HG02981 (cell line): Measurements from ENCODE around the gene EFCAB11.

Experiments used
- ATAC-seq: cut with Tn5 transposase; IDR thresholded peaks from one replicate; pipeline ENCODE4 v1.9.1; 2021; ENCODE audit warnings: mild to moderate bottlenecking, moderate library complexity; ENCODE audit not compliant: unreplicated experiment

The EFCAB11 gene

GRCh38 chr14:89957791-89958190 is 3.3 kb upstream of the EFCAB11 start:
- no peak for ATAC-seq

- ATAC-seq, result no peak
These were observed 2.8 kb upstream of the EFCAB11 start for GRCh38 chr14:89957376-89957775.

DNA sequence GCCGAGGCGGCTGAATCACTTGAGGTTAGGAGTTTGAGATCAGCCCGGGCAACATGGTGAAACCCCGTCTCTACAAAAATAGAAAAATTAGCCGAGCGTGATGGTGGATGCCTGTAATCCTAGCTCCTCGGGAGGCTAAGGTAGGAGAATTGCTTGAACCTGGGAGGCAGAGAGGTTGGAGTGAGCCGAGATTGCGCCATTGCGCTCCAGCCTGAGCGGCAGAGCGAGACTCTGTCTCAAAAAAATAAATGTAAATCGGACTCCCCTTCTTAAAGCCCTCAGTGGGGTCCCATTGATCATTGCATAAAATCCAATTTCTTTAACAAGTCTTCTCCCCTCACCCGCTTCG is 2.1 kb upstream of the EFCAB11 start:
- ATAC-seq, result no peak

GRCh38 chr14:89955745-89956660 is 1.5 kb upstream of the EFCAB11 start, which contains the start of gene TDP1:
Gene TDP1, plus strand, starts transcription at chr14:89955927. Its CDS starts 7,188 bp downstream, at chr14:89963115.
- ATAC-seq, result peak; percentile 53

DNA sequence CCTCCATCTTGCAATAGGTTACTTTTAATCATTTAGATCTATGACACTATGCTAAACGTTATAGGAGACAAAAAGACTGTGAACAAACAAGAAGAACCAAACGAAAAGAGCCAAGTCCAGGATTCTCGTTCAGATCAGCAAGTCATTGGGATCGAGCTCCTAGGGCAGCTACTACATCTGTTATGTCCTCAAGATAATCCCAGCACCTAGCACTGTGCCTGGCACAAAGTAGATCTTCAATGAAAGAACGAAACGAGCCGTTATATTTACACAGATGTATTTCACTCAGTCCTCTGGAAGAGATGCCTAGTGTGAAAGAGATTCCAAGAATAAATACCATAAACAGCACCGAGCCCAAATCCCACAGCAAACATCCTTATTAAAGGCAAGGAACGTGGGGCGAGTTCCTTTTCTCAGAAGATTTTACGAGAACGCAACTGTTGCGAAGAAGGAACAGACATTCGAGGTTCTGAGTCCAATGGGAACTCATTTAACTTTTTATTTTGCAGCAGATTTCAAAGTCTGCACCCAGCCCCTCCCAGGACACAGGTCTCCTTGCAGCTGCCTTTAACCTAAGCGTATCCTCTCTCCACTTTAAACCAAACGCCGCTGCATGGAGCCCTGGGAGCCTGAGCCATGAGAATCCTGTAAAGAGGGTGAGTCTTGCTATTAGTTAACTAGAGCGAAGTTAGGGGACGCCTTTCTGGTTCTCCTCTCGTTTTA is 653 bp upstream of the EFCAB11 start:
- ATAC-seq, result peak; percentile 10

DNA sequence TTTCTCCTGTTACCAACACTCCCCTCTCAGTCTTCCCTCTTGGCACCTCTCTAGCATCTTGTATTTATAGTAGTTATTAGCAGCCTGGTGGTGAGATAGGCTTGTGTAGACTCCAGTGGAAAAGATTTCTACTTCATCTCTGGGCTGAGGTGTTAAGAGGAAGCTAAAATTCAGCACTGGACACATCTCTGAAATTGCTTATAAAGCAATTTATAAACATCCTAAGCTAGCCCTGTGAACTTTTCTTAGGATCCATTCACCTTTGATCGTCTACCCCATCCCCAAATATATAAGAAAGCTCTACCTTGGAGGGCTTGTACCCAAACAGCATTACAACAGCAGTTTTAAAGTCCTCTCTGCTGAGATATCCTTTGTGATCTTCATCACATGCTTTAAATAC is 928 bp downstream of the EFCAB11 start:
- ATAC-seq, result no peak

DNA sequence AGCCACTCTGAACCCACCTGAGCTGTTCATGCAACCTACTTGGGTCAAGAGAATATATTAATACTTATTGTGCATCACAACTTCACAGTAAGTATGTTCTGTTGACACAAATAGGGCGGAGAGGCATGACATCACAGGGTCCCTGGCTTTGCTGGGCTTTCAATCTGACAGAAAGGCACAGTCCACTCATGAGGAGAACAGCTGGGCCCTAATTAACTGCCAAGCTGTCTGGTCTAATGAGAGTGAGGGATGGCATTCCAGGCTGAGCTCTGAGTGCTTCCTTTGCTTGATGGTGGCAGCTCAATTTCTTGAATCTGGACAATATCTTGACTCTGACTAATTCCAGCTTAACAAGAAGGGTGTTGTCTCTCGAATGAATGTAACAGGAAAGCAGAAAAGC is 2.0 kb downstream of the EFCAB11 start:
- ATAC-seq, result no peak

GRCh38 chr14:89947344-89947743 is 7.2 kb downstream of the EFCAB11 start:
- ATAC-seq, result no peak

DNA sequence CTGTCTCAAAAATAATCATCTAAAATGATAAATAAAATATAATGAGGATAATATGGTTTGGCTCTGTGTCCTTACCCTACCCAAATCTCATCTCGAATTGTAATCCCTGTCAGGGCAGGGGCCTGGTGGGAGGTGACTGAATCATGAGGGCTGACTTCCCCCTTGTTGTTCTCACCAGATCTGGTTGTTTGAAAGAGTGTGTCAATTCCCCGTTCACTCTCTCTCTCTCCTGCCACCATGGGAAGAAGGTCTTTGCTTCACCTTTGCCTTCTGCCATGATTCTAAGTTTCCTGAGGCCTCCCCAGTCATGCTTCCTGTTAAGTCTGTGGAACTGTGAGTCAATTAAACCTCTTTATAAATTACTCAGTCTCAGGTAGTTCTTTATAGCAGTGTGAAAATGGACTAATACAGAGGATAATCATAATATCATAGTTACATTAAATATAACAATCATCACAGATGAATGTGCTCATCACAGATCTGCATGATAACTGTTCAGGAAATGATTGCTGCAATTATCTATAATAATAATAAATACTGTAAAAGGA is 12.6 kb downstream of the EFCAB11 start:
- no peak for ATAC-seq

DNA sequence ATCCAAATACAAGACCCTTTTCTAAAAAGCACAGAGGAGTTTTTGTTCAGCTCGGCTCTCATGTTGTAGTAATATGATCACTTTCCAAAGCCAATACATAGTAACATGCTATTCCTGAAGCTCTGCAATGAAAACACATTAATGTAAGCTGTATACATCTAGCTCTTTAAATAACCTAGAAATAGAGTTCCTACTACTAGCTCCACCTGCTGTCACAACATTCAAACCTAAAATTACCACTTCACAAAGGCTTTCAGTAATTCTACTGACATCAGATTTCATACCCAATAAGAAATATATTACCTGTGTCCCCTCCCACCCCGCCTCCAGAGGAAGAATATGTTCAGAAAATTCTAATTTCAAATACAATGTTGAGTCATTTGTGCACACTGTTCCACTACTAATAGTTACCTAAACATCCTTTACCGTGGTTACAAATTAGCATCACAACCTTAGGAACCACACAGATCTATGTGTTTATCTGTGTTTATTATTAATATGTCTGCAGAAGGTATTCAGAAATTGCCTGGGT is 17.8 kb downstream of the EFCAB11 start:
- no peak for ATAC-seq

GRCh38 chr14:89933002-89933401 is 21.5 kb downstream of the EFCAB11 start:
- no peak for ATAC-seq

DNA sequence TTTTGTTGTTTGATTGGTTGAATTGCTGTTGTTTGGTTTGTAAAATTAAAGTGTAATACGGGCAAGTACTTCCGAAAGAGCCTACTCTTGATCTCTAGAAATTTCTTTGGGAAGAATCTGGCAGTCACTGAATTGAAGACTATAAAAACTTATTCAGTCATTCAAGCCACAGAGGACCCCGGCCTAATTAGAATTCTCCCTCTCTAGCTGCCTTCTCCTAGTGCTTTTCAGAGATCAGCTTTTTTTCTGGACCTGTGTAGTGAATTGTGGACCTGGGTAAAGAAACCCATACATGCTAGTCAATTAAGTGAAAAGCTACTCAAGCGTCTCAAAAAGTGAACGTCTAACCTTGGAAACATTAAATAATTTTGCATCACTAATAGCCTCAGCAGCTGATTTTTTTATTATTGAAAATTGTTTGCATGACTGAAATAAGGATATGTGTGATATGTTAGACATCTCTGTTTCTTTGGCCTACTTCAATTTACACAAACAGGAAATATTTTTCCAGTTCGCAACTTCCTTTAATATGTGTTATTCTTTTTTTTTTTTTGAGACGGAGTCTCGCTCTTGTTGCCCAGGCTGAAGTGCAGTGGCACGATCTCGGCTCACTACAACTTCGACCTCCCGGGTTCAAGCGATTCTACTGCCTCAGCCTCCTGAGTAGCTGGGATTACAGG is 27.2 kb downstream of the EFCAB11 start:
- ATAC-seq, result no peak

DNA sequence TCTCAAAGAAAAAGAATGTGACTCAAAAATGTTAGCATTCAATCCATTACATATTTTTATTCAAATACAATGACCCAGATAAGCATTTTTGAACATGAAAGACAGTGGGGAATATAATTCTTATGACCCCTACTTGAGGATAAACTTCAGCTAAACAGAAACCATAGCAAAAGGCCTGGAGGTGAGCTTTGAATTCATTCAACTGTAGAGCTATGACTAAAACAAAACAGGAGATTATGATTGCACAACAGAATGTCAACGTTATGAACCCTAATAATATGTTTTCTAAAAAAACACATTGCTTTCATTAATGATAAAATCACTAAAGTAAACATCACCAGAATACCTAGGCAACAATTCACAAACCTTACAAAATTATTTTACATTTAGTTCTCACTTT is 27.8 kb downstream of the EFCAB11 start:
- ATAC-seq, result no peak

DNA sequence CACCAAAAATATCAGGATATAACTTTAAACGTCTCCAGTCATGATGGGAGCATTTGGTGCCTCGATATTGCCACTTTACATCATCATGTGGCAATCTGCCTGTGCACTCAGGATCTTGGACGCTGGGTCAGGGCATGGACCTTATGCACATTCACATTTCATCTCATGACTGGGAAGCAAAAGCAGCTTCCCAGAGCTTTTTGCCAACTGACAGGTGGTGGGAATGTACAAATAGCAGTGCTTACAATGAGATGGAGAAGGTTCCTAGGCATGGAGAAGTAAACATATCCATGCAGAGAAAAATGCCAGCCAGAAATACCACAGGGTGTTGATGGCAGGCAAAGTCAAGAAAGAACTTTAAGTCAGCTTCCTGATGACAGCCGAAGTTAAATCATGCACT is 30.3 kb downstream of the EFCAB11 start:
- no peak for ATAC-seq

DNA sequence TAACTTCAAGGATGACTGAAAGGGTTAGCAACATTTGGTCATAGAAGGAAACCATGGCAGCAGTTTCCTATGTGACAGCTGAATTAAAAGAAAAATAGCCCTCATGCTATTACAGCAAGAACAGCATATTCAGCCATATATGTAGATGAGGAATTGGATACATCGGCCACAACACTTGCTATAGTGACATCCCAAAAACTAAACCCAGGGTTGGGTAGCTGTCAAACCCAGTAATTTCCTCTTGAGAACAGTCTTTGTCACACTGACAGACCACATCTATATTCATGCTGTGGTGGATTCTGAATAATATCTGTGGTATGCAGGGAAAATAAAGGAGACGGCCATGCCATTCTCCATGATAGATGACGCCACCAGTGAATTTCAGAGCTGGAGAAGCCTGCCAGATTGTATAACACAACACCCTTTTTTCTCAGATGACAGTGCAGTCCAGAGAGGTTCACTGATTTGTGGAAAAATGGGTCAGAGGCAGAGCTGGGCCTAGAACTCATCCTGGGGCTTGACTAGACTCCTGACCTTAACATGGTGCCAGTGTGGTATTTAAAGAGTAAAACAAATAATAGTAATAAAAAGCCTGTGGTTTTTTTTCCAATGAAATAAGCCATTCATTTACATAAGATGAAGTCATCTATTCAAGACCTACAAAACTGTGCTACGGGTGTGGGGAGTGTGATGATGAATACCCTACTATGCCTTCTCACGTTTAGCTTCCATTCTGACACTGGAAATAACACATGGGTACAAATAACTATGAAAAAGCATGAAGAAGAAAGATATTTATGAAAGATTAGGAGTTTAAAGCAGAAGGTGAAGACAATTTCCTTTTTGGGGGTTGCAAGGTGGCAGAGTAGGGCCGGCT is 32.3 kb downstream of the EFCAB11 start:
- no peak for ATAC-seq

DNA sequence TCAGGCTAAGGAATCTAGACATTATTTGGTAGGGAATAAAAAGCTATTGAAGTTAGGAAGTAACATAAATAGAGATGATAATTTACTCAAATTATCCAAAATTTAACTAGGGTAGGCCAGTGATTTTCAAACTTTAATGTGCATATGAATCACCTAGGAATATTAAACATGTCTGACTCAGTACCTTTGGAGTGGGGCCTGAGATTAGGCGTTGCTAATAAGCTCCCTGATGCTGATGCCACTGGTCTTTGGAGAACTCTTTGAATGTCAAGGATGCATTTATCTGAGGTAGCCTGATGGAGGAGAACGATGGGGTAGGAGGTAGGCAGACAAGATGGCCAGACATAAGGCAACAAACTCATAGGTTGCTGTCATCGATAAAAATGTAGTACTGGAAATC is 33.2 kb downstream of the EFCAB11 start:
- ATAC-seq, result no peak

- no peak for ATAC-seq
These were observed 34.5 kb downstream of the EFCAB11 start for GRCh38 chr14:89920056-89920455.

DNA sequence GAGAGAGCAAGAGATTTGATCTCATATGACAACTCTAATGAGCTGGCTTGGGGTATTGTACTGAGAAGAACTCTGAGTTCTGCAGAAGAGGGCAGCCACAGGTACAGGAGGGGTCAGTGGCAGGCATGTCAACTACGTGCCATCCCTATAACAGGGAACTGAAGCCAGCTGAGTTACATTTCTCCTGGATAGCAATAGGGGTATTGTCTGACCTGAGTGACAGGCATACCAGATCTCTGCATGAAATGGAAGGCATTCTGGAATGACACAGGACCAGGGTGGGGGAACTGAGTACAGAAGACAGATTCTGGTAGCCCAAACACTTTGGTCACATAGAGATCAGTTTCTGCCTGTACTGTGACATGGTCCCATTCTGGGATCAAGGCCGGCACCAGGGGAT is 35.8 kb downstream of the EFCAB11 start:
- ATAC-seq, result no peak

- peak; percentile 54 for ATAC-seq
These were observed 39.2 kb downstream of the EFCAB11 start for GRCh38 chr14:89915114-89915878.
